Endothelial cell of hepatic sinusoid (primary cell): ENCODE data around the gene GALNT13.

Experiments used
- in situ Hi-C: cut with HindIII; loops from 2 replicates; pipeline ENCODE4 v1.10.0; 2017; ENCODE audit warnings: low sequenced_read_pairs

GALNT13 gene

DNA sequence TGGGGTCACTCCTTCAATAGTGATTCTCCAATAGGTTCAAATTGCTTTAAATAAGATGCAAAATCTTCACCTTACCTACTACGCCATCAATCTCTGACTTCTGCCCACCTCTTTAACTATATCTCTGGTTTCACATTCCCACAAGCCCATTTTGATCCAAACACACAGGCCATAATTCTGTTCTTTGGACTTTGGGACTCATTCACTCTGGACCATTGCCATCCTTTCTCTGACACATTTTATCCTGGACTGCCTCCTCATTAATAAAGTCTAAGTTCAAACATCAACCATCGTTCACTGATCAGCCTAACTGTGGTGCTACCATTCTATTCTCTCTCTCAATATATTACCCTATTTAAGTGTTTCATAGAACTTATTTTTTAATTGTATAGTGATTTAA is 332.2 kb downstream of the GALNT13 start:
- in situ Hi-C loops, result no loop called here

DNA sequence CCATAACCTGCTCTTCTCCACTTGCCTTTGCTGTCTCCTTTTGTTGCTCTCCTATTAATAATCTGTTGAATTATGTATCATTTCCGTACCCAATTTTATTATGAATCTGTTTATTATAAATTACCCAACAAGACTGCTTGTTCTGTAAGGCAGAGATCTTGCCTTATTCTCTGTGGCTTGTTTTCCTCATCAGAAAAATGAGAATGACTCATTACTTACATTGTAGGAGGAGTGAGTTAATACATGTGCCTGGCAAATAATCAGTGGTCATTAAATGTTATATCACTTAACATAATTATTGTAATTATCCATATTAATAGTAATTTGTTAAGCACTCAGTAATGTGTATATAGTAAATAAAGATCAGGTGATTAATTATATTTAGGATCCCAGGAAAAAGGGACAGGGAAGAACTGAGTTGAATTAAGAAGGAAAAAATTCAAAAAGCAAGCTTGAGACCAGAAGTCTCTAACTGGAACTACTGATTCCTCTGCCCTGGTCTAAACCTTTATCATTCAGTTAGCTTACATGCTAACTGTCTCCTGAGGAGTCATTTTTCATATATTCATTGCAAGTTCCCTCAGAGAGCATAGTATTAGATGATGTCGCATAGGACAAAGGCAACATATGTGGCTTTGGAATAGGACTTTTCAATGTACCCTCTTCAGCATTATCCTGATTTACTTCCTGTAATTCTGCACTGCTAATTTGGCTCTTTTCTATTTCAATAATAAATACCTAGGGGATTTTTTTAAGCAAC is 335.7 kb downstream of the GALNT13 start:
- in situ Hi-C loops, result no loop called here

- in situ Hi-C loops, result no loop called here
Observed at GRCh38 chr2:154223726-154224125, 352.0 kb downstream of the GALNT13 start.

- in situ Hi-C loops, result no loop called here
Observed at GRCh38 chr2:154226931-154227330, 355.2 kb downstream of the GALNT13 start.

- in situ Hi-C loops, result no loop called here
Observed at GRCh38 chr2:154228566-154229280, 357.0 kb downstream of the GALNT13 start.

- in situ Hi-C loops, result no loop called here
Observed at GRCh38 chr2:154229966-154230365, 358.2 kb downstream of the GALNT13 start.

DNA sequence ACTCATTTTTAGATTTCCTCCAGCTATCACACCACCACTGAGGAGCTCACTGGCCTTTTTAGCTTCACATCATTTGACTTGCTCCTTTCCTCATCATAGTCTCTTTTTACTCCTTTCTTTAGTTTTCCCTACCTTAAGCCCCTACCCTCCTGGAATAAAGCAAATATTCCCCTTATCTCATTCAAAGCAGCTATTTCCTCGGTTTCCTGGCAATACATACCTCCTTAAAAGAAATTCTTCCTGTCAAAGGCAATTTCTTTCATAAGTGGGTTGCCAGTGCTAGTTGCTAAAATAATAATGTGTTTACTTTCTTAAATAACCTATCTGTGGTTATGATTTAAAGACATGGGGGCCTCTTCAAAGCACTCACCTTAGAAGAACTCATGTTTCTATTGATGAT is 359.3 kb downstream of the GALNT13 start:
- in situ Hi-C loops, result no loop called here

GRCh38 chr2:154233231-154233630 is 361.5 kb downstream of the GALNT13 start:
- in situ Hi-C loops, result no loop called here

DNA sequence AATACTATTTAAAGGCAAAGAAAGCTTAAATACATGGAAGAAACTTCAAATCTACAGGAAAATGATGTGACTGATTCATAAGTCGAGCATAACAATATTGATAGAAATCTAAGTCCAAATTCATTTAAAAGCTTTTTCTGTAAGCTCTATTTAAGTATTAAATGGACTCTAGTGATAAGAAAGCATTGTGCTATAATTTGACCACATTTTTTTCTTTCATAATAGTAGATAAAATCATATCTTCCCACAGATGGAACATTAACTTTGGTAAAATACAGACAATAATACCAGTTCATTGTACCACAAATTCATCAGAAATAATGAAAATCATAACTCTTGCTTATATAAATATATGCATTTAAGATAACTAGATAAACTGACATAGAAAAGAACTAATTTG is 366.5 kb downstream of the GALNT13 start:
- in situ Hi-C loops, result no loop called here

DNA sequence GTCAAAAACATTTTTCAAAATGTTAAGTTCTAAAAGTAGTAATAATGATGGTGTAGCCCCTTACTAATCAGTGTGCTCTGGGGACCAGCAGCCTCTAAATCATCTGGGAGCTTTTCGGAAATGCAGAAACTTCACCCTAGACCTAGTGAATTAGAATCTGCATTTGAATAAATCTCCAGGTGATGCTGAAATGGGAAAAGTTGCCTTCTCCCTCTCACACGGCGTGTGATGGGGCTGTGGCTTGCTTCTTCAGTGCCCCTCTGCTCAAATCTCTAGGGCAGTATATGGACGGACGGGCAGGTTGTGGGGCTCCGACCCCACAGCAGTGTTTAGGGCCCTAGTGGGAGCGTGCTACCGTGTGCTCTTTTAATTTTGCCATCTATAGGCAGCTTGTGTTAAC is 368.6 kb downstream of the GALNT13 start:
- in situ Hi-C loops, result no loop called here

- in situ Hi-C loops, result no loop called here
Observed at GRCh38 chr2:154240921-154241379, 369.2 kb downstream of the GALNT13 start.

- in situ Hi-C loops, result no loop called here
Observed at GRCh38 chr2:154242687-154243086, 371.0 kb downstream of the GALNT13 start.

DNA sequence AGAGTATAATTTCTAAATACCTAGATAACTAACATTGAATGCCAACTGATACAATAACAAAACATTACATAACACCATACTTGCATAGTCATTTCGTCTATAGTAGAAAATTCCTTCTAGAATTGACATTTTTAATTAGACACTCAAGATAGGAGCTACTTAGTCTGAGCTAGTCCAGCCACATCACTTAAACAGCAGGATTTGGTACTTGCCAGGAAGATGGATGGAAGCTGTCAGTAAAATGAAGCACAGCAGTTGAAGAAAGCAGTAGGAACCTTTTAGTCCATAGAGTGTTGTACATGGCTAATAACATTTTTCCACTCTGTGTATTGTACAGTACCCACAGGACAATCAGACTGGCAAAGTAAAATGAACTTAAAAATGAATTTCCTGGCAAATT is 372.0 kb downstream of the GALNT13 start:
- in situ Hi-C loops, result no loop called here

DNA sequence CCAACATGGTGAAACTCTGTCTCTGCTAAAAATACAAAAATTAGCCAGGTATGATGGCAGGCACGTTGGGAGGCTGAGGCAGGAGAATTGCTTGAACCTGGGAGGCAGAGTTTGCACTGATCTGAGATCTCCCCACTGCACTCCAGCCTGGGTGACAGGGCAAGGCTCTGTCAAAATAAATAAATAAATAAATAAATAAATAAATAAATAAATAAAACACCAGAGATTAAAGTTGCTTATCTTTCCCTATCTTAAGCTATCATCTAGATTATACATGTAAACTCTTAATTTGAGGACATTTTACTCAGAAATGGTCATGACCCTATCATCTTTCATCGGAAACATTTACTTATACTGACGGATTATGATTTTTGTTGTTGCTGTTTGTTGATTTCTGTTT is 373.2 kb downstream of the GALNT13 start:
- in situ Hi-C loops, result no loop called here

- in situ Hi-C loops, result no loop called here
Observed at GRCh38 chr2:154247503-154247902, 375.8 kb downstream of the GALNT13 start.

- in situ Hi-C loops, result no loop called here
Observed at GRCh38 chr2:154256136-154256535, 384.4 kb downstream of the GALNT13 start.

DNA sequence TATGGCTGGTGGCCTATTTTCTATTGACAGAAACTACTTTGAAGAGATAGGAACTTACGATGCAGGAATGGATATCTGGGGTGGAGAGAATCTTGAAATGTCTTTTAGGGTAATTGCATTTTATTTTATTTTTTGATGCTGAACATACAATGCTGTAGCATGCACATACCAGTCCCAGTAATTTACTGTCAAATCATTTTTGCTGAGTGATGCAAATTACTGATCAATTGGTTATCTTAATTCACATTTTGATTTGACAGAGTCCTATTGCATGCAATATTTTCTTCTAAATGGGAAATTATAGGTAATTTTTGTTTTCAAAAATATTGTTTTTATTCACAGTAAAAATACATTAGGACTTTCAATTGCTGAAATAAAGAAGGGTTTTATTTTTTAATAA is 387.3 kb downstream of the GALNT13 start:
- in situ Hi-C loops, result no loop called here

- in situ Hi-C loops, result no loop called here
Observed at GRCh38 chr2:154261473-154262027, 389.8 kb downstream of the GALNT13 start.

DNA sequence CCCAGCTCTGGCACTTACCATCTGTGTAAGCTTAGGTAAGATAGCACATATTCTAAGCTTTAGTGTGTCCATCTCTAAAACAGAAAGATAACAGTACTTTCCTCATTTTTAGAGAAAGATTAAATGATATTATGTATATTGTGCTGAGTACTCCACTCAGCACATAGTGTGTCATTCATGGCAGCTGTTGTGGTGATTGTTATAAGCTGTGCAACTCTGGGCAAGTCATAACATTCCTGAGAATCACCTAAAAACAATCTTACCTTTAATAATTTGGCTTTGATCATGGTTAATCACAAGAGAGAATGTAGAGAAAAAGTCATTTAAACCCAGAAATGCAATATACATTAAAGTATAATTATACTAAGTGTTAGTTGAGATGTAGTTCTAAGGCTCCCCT is 391.5 kb downstream of the GALNT13 start:
- in situ Hi-C loops, result no loop called here

DNA sequence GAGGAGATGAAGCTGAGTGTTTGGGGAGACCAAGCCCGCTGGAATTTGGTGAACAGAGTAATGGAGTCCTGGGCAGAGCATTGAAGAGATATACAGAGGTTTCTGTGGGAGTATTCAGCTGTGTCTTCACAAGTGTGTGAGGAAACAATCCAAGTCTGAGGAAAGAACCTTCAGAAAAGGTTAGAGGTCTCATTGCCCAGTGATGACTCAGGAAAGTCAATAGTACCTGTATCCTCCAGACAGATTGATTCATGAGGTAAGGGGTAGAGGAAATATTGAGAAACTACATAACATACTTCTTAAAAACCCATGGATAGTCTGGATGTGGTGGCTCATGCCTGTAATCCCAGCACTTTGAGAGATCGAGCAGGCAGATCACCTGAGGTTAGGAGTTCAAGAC is 392.3 kb downstream of the GALNT13 start:
- in situ Hi-C loops, result no loop called here

GRCh38 chr2:154267983-154268382 is 396.3 kb downstream of the GALNT13 start:
- in situ Hi-C loops, result no loop called here

DNA sequence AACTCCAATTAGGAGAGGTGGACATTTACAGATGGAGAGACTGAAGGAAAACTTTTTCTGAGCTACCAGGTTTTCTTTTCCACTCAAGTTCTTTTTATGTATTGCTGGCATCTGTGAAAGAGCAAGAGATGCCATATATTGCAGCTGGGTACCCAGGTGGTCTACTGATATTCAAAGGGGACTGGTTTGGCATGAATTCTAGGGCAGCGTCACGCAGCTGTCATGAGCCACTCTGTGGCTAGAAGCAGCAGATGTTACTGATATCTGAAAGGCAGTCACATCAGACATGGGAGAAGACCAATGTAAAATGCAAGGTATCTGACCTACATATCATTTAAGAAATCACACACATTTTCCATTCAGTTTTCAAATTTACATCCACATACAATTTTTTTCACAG is 408.8 kb downstream of the GALNT13 start:
- in situ Hi-C loops, result no loop called here
